Measurements from ENCODE around the gene BPHL.
A peak's percentile ranks its signal among the peaks of the same experiment; 100 is the strongest.
"Not testable (repeated sequence)": the region's sequence is repeated elsewhere in the genome, so short reads cannot be mapped to it uniquely, and the experiment has no call there.

The BPHL gene

DNA sequence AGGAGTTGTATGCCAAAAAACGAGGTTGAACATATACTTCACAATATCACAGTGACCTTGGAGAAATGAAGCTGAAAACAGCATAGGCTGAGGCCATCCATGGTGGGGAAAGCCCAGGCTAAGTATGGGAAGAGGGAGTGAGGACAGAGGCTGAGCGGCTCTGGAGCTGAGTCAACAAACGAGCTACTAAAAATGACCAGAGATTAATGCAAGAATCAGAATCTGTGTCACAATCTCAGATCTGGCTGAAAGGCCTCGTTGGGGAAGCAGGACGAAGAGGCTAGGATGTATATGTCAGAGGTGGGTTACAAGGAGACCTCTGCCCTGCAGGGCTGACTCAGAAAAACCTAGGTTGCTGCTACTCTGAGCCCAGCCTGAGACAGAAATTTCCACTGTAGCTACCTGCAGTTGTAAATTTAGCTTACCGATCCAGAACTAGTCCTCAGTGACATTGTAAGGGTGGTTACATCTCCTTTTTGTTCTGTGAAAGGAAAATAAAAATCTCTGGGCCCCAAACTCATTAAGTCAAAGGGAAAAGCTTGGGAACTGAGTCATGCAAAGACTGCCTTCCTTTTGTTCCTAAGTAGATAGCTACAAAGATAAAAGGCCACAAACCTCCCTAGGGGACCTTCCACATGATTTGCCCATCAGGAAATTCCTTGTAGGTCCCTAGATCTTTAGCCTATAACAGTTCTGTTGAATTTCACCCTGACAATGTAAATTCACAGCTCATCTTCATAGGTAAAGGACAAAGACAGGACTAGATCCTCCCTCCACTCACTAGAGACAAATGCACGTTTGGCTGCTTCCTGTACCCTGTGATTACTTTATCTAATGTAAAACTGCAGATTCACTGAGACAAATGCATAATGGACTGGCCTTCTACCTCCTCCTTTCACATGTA lies 47.4 kb downstream of the BPHL start:
- H3K4me3 ChIP-seq (ENCODE audit: low read depth, low read length) = no peak overlapping the region
- no peak for DNase-seq (ENCODE audit: low read depth)
- TF ChIP-seq, protein P1, sequence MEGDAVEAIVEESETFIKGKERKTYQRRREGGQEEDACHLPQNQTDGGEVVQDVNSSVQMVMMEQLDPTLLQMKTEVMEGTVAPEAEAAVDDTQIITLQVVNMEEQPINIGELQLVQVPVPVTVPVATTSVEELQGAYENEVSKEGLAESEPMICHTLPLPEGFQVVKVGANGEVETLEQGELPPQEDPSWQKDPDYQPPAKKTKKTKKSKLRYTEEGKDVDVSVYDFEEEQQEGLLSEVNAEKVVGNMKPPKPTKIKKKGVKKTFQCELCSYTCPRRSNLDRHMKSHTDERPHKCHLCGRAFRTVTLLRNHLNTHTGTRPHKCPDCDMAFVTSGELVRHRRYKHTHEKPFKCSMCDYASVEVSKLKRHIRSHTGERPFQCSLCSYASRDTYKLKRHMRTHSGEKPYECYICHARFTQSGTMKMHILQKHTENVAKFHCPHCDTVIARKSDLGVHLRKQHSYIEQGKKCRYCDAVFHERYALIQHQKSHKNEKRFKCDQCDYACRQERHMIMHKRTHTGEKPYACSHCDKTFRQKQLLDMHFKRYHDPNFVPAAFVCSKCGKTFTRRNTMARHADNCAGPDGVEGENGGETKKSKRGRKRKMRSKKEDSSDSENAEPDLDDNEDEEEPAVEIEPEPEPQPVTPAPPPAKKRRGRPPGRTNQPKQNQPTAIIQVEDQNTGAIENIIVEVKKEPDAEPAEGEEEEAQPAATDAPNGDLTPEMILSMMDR (IDR thresholded peaks at IDR 0.05; ENCODE audit: control insufficient read depth, extremely low read depth, insufficient read depth) = no peak

DNA sequence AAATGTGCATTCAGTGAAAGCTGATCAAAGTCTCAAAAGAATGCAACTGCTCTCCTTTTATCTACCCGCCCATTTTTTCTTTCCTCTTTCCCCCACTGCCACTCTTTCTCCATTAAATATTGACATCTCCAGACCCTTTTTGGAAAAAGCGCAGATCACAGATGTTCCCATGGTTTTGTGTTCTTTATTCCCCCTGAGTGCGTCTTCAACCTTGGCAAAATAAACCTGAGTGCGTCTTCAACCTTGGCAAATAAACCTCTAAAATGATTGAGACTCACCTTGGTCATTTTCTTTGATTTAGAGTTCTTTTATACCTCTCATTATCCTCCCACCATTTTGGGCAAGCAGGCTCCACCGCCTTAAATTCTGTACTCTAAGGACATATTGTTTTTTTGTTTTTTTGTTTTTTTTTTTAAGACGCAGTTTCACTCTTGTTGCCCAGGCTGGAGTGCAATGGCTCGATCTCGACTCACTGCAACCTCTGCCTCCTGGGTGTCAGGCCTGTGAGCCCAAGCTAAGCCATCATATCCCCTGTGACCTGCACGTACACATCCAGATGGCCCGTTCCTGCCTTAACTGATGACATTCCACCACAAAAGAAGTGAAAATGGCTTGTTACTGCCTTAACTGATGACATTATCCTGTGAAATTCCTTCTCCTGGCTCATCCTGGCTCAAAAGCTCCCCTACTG lies 48.2 kb downstream of the BPHL start:
- not testable (repeated sequence) for DNase-seq (ENCODE audit: low read depth); H3K4me3 ChIP-seq (ENCODE audit: low read depth, low read length)

DNA sequence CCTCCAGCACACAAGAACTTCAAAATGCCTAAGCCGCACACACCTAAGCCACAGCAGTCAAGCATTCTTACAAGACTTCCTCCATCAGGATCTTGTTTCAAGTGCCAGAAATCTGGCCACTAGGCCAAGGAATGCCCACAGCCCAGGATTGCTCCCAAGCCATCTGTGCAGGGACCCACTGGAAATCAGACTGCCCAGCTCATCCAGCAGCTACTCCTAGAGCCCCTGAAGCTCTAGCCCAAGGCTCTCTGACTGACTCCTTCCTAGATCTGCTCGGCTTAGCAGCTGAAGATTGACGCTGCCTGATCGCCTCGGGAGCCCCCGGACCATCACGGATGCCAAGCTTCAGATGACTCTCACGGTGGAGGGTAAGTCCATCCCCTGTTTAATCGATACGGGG lies 49.5 kb downstream of the BPHL start:
- DNase-seq (ENCODE audit: low read depth); H3K4me3 ChIP-seq (ENCODE audit: low read depth, low read length): not testable (repeated sequence)

DNA sequence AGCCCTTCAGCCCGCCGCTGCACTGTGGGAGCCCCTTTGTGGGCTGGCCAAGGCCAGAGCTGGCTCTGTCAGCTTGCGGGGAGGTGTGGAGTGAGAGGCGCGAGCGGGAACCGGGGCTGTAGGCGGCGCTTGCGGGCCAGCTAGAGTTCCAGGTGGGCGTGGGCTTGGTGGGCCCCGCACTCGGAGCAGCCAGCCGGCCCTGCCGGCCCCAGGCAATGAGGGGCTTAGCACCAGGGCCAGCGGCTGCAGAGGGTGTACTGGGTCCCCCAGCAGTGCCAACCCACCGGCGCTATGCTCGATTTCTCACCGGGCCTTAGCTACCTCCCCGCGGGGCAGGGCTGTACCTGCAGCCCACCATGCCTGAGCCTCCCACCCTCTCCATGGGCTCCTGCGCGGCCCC lies 52.2 kb downstream of the BPHL start:
- H3K4me3 ChIP-seq (ENCODE audit: low read depth, low read length); DNase-seq (ENCODE audit: low read depth): not testable (repeated sequence)

DNA sequence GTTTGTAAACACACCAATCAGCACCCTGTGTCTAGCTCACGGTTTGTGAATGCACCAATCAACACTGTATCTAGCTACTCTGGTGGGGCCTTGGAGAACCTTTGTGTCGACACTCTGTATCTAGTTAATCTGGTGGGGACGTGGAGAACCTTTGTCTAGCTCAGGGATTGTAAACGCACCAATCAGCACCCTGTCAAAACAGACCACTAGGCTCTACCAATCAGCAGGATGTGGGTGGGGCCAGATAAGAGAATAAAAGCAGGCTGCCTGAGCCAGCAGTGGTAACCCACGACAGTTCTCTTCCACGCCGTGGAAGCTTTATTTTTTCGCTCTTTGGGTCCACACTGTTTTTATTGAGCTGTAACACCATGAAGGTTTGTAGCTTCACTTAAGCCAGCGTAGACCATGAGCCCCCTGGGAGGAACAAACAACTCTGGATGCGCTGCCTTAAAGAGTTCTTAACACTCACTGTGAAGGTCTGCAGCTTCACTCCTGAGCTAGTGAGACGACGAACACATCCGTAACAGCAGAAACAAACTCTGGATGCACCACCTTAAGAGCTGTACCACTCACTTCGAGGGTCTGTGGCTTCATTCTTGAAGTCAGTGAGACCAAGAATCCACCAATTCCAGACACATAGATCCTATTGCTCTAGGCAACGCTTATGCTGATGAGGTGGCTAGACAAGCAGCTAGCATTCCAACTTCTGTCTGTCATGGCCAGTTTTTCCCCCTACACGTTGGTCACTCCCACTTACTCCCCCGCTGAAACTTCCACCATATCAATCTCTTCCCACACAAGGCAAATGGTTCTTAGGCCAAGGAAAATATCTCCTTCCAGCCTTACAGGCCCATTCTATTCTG lies 53.0 kb downstream of the BPHL start:
- H3K4me3 ChIP-seq (ENCODE audit: low read depth, low read length); DNase-seq (ENCODE audit: low read depth): not testable (repeated sequence)

DNA sequence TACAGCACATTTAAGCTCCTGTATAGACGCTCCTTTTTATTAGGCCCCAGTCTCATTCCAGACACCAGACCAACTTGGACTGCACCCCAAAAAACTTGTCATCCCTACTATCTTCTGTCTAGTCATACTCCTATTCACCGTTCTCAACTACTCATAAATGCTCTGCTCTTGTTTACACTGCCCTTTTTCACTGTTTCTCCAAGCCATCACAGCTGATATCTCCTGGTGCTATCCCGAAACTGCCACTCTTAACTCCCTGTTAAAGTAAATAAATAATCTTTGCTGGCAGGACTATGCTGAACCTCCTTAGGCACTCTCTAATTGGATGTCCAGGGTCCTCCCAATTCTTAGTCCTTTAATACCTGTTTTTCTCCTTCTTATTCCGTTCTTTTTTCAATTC lies 54.3 kb downstream of the BPHL start:
- peak; percentile 36 for DNase-seq (ENCODE audit: low read depth)

DNA sequence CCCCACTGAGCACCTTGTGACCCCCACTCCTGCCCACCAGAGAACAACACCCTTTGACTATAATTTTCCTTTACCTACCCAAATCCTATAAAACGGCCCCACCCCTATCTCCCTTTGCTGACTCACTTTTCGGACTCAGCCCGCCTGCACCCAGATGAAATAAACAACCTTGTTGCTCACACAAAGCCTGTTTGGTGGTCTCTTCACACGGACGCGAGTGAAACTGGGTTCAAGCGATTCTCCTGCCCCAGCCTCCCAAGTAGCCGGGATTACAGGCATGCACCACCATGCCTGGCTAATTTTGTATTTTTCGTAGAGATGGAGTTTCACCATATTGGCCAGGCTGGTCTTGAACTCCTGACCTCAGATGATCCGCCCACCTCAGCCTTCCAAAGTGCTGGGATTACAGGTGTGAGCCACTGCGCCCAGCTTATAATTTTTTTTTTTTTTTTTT lies 55.2 kb downstream of the BPHL start:
- not testable (repeated sequence) for DNase-seq (ENCODE audit: low read depth)

More for the DNA sequence above, 54.3 kb downstream of the BPHL start:
- H3K4me3 ChIP-seq (ENCODE audit: low read depth, low read length) = not testable (repeated sequence)

DNA sequence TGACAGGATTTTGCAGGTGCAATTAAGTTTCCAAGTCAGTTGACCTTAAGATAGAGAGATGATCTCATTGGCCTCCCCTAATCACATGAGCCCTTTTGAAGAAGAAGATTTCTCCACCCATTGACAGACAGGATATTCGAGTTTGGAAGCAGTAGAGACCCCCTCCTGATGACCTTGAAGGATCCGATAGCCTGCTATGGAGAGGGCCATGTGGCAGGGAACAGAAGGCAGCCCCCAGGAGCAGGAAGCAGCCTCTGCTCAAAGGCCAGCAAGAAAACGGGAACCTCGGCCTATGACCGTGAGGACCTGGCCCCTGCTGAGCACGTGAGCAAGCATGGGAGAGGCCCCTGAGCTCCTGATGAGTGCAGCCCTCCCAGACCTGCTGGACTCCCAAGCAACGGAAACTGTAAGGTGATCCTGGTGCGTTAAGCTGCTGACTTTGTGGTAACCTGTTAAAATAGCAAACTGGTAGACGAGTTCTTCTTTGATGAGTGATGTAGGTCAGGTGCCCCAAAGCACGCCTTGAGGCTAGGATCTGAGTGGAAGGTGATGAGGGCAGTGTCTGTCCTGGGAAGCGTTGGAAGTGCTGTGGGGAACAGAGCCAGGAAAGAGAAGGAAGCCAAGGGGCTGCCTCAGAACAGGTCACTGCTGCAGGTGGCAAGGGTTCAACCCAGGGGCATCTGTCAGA lies 57.3 kb downstream of the BPHL start:
- no peak for DNase-seq (ENCODE audit: low read depth)
- TF ChIP-seq, protein P1 (IDR thresholded peaks at IDR 0.05; ENCODE audit: control insufficient read depth, extremely low read depth, insufficient read depth) = no peak
- no peak overlapping the region for H3K4me3 ChIP-seq (ENCODE audit: low read depth, low read length)

More for the DNA sequence above, 55.2 kb downstream of the BPHL start:
- not testable (repeated sequence) for H3K4me3 ChIP-seq (ENCODE audit: low read depth, low read length)

DNA sequence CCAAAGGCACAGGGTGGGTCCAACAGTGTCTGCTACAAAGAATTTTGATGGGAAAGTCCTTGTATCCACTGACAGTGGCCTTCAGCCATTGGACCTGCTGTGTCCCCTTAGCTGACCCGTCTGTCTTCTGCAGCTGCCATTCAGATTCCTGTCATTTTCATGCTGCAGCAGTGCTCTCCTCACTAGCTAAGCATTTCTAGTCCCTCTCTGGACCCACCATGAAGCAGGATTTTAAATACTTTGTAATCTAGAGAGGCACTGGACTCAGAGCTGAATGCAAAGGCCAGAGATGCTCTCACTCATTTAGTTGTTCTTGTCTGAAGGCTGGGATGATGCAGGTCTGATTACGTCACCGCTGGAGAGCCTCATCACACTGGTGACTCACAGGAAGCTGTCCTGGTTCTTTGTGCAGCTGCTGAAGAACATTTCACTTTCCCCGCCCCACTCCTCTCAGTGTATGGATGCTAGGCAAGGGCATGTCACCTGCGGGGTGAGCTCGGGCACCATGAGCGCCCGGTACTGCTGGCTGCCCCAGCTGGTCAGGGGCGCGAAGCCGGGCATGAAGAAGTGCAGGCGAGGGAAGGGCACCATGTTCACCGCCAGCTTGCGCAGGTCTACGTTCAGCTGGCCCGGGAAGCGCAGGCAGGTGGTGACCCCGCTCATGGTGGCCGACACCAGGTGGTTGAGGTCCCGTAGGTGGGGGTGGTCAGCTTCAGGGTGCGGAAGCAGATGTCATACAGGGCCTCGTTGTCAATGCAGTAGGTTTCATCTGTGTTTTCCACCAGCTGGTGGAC lies 58.2 kb downstream of the BPHL start:
- H3K4me3 ChIP-seq (ENCODE audit: low read depth, low read length) = no peak overlapping the region
- DNase-seq (ENCODE audit: low read depth) = no peak
- TF ChIP-seq, protein P1 (IDR thresholded peaks at IDR 0.05; ENCODE audit: control insufficient read depth, extremely low read depth, insufficient read depth) = no peak

DNA sequence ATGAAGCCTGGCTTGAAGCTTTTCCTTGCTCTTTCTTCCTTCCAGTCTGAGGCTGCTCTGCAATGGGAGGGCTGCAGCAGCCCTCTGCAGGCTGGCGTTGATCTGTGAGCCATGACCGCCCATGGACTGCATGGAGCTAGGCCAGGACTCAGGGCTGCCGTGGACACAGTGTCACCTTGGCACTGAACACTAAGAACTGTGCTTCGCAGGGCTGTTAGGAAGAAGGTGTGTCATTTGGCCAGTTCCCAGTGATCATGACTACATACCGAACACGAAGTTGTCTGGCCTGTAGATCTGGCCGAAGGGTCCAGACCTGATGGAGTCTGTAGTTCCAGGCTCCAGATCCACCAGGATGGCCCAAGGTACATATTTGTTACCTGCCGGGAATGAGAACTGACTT lies 60.2 kb downstream of the BPHL start:
- not testable (repeated sequence) for H3K4me3 ChIP-seq (ENCODE audit: low read depth, low read length)
- DNase-seq (ENCODE audit: low read depth) = peak; percentile 50

DNA sequence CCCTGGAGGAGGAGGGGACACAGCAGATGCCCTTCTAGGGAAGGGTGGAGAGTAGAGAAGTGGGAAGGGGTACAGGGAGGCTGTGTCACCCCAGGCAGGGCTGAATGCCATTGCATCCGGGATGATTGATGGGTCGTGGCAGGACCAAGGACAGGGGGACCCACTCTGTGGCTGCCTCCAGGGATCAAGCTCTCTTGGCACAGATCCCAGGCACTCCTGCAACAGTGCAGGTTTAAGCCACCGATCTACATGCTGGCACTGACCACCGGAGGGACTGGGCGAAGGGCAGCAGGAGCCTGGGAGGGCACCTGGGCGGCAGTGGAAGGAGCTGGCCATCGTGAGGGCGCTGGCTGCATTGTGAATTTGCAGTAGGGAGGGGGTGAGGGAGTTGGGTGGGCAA lies 61.4 kb downstream of the BPHL start:
- H3K4me3 ChIP-seq (ENCODE audit: low read depth, low read length); DNase-seq (ENCODE audit: low read depth): not testable (repeated sequence)

Measured in LNCaP clone FGC (cell line).